Measurements from ENCODE around the gene DKKL1. TPM values are rescaled to one million over a fixed set of nuclear protein-coding genes. Genes with fewer than 3 reads are reported as not detected.

Gene DKKL1
- not detected in 2 replicates for total RNA-seq

GRCh38 chr19:49363268-49364082 lies at the start of gene DKKL1:
DKKL1 (plus strand) TSS chr19:49363877; CDS start chr19:49363999, 122 bp downstream.

GRCh38 chr19:49324801-49325576 lies 38.7 kb upstream of the DKKL1 start, which contains the start of gene SLC6A16:
SLC6A16 (minus strand) TSS chr19:49325191; CDS start chr19:49311347, 13,844 bp downstream.

GRCh38 chr19:49335071-49335783 lies 28.4 kb upstream of the DKKL1 start, which contains the start of gene CD37:
CD37 (plus strand) TSS chr19:49335406; CDS start chr19:49335541, 135 bp downstream.

GRCh38 chr19:49362048-49362928 lies 1.4 kb upstream of the DKKL1 start, which contains the start of gene TEAD2:
TEAD2 (minus strand) TSS chr19:49362416; CDS start chr19:49360075, 2,341 bp downstream.

GRCh38 chr19:49387936-49388372 lies 24.3 kb downstream of the DKKL1 start, which contains the start of gene KASH5:
KASH5 (plus strand) TSS chr19:49388249; CDS start chr19:49390884, 2,635 bp downstream.

GRCh38 chr19:49423071-49423984 lies 59.7 kb downstream of the DKKL1 start, which contains the start of gene PTH2:
PTH2 (minus strand) TSS chr19:49423441; CDS start chr19:49423339, 102 bp downstream.

Other genes starting within 250 kb of the DKKL1 start
- 2.1 and 4.7 TPM in 2 replicates for gene LIN7B, start 249.5 kb upstream of the DKKL1 start, total RNA-seq
- gene C19orf73, start 244.7 kb upstream of the DKKL1 start, total RNA-seq, result 0.28 and 0.63 TPM in 2 replicates
- 3.2 and 4.2 TPM in 2 replicates for gene PPFIA3, start 244.3 kb upstream of the DKKL1 start, total RNA-seq
- gene HRC, start 208.5 kb upstream of the DKKL1 start, total RNA-seq, result not detected in 2 replicates
- 15.0 and 17.3 TPM in 2 replicates for gene TRPM4, start 206.1 kb upstream of the DKKL1 start, total RNA-seq
- gene SLC6A16, start 38.7 kb upstream of the DKKL1 start, total RNA-seq, result 0.09 and 0.54 TPM in 2 replicates
- not detected in 2 replicates for gene CD37, start 28.5 kb upstream of the DKKL1 start, total RNA-seq
- gene TEAD2, start 1.5 kb upstream of the DKKL1 start, total RNA-seq, result 34.4 and 53.1 TPM in 2 replicates
- gene KASH5, start 24.4 kb downstream of the DKKL1 start, total RNA-seq, result not detected in 2 replicates
- gene PTH2, start 59.6 kb downstream of the DKKL1 start, total RNA-seq, result not detected in 2 replicates
- gene GFY, start 61.5 kb downstream of the DKKL1 start, total RNA-seq, result not detected in 2 replicates
- gene SLC17A7, start 77.7 kb downstream of the DKKL1 start, total RNA-seq, result 0.09 TPM in 2 replicates
- gene PIH1D1, start 87.9 kb downstream of the DKKL1 start, total RNA-seq, result 131 and 146 TPM in 2 replicates
- 31.3 and 66.9 TPM in 2 replicates for gene ALDH16A1, start 89.3 kb downstream of the DKKL1 start, total RNA-seq
- 1.1 and 1.4 TPM in 2 replicates for gene FLT3LG, start 110.3 kb downstream of the DKKL1 start, total RNA-seq
- gene RPL13A, start 123.7 kb downstream of the DKKL1 start, total RNA-seq, result 3,283 and 3,317 TPM in 2 replicates
- gene RPS11, start 132.6 kb downstream of the DKKL1 start, total RNA-seq, result 3,523 and 3,741 TPM in 2 replicates
- 64.2 and 84.9 TPM in 2 replicates for gene FCGRT, start 148.8 kb downstream of the DKKL1 start, total RNA-seq
- 119 and 156 TPM in 2 replicates for gene RCN3, start 164.1 kb downstream of the DKKL1 start, total RNA-seq
- gene NOSIP, start 216.7 kb downstream of the DKKL1 start, total RNA-seq, result 128 and 141 TPM in 2 replicates
- gene PRRG2, start 217.4 kb downstream of the DKKL1 start, total RNA-seq, result 1.4 and 4.2 TPM in 2 replicates
- 1.8 and 3.6 TPM in 2 replicates for gene PRR12, start 227.3 kb downstream of the DKKL1 start, total RNA-seq

Data from endothelial cell of coronary artery (primary cell).